IMR-90 (cell line): ENCODE measurements around the gene DDX54. TPM values are rescaled to one million over a fixed set of nuclear protein-coding genes. Genes with fewer than 3 reads are reported as not detected.

Experiments
- ATAC-seq: fragments of 200-7000 bp; cut with Tn5 transposase; 2 replicates; pipeline ENCODE4 v1.9.1; 2020; ENCODE audit warnings: low read depth, mild to moderate bottlenecking, moderate library complexity
- BruUV-seq: library from RNA; stranded (reverse); fragments of 400-500 nt; replicated peaks from 2 replicates; lab custom pipeline; 2021; lab: Mats Ljungman, UMichigan
- CTCF ChIA-PET: fragments of 300-600 bp; formaldehyde crosslinking; extraction: SDS; loops from one replicate; lab custom pipeline; 2021; ENCODE audit warnings: antibody characterized with exemption; lab: Yijun Ruan, JAX
- POLR2A ChIA-PET: fragments of 300-600 bp; sonication (Branson Sonifier 250); formaldehyde crosslinking; loops from one replicate; lab custom pipeline; 2022; ENCODE audit warnings: antibody characterized with exemption; ENCODE audit not compliant: unreplicated experiment; lab: Charles Lee
- DNase-seq: peaks from one replicate; pipeline ENCODE4 v3.0.0; 2013
- H2AFZ ChIP-seq: replicated peaks from 2 replicates; pipeline ENCODE3; 2013; ENCODE audit warnings: low read length, mild to moderate bottlenecking; ENCODE audit not compliant: poor library complexity
- H2AK5ac ChIP-seq: 2 replicates; pipeline ENCODE4 v1.6.1; 2013; ENCODE audit warnings: low read depth, low read length, inconsistent platforms
- H2AK9ac ChIP-seq: replicated peaks from 2 replicates; pipeline ENCODE3; 2013; ENCODE audit warnings: mild to moderate bottlenecking, low read depth, low read length, moderate library complexity; ENCODE audit not compliant: poor library complexity
- H2BK120ac ChIP-seq: 2 replicates; pipeline ENCODE4 v1.6.1; 2013; ENCODE audit warnings: low read depth, low read length, inconsistent platforms
- H2BK15ac ChIP-seq: 3 replicates; pipeline ENCODE4 v1.6.1; 2013; ENCODE audit warnings: low read depth, low read length, inconsistent platforms
- H2BK20ac ChIP-seq: 2 replicates; pipeline ENCODE4 v1.6.1; 2013; ENCODE audit warnings: low read depth, mild to moderate bottlenecking, inconsistent platforms, low read length, moderate library complexity
- H2BK5ac ChIP-seq: 2 replicates; pipeline ENCODE4 v1.6.1; 2013; ENCODE audit warnings: mild to moderate bottlenecking, low read depth, low read length, inconsistent platforms; ENCODE audit not compliant: poor library complexity, severe bottlenecking
- H3K14ac ChIP-seq: replicated peaks from 2 replicates; pipeline ENCODE4 v1.6.1; 2013; ENCODE audit warnings: low read depth, low read length, inconsistent platforms
- H3K18ac ChIP-seq: 2 replicates; pipeline ENCODE4 v1.6.1; 2013; ENCODE audit warnings: low read depth, low read length, control low read depth
- H3K23ac ChIP-seq: 2 replicates; pipeline ENCODE4 v1.6.1; 2013; ENCODE audit warnings: low read depth, low read length, inconsistent platforms
- H3K27ac ChIP-seq: 2 replicates; pipeline ENCODE4 v1.5.1; 2013; ENCODE audit warnings: mild to moderate bottlenecking, control low read depth, low read length; ENCODE audit not compliant: insufficient read depth
- H3K27me3 ChIP-seq: 2 replicates; pipeline ENCODE4 v1.6.1; 2013; ENCODE audit warnings: low read length; ENCODE audit not compliant: control insufficient read depth, insufficient read depth
- H3K36me3 ChIP-seq: 2 replicates; pipeline ENCODE4 v1.6.1; 2013; ENCODE audit warnings: low read length, mixed read lengths; ENCODE audit not compliant: control insufficient read depth, insufficient read depth
- H3K4ac ChIP-seq: 2 replicates; pipeline ENCODE4 v1.6.1; 2013; ENCODE audit warnings: low read depth, low read length, inconsistent platforms
- H3K4me1 ChIP-seq: 2 replicates; pipeline ENCODE4 v1.6.1; 2013; ENCODE audit warnings: low read length, mixed read lengths; ENCODE audit not compliant: control insufficient read depth, insufficient read depth
- H3K4me2 ChIP-seq: 2 replicates; pipeline ENCODE4 v1.6.1; 2013; ENCODE audit warnings: low read depth, mild to moderate bottlenecking, control low read depth, low read length, moderate library complexity
- H3K4me3 ChIP-seq: 2 replicates; pipeline ENCODE4 v1.5.1; 2013; ENCODE audit warnings: low read depth, mild to moderate bottlenecking, control low read depth, low read length, moderate library complexity; ENCODE audit not compliant: insufficient read depth
- H3K56ac ChIP-seq: 2 replicates; pipeline ENCODE4 v1.6.1; 2013; ENCODE audit warnings: low read length, inconsistent platforms; ENCODE audit not compliant: insufficient read depth; ENCODE audit errors: extremely low read depth
- H3K79me1 ChIP-seq, 2 experiments: 2 replicates each; pipeline ENCODE4 v1.6.1; 2013; ENCODE audit warnings: low read length in 2 of 2, inconsistent platforms in 1 of 2, low read depth in 1 of 2
- H3K9ac ChIP-seq: 2 replicates; pipeline ENCODE4 v1.6.1; 2013; ENCODE audit warnings: low read depth, low read length, control low read depth
- H3K9me1 ChIP-seq: 2 replicates; pipeline ENCODE4 v1.6.1; 2013; ENCODE audit warnings: low read length, inconsistent platforms; ENCODE audit not compliant: insufficient read depth
- H3K9me3 ChIP-seq: 2 replicates; pipeline ENCODE4 v1.6.1; 2013; ENCODE audit warnings: low read length; ENCODE audit not compliant: control insufficient read depth, insufficient read depth
- H4K20me1 ChIP-seq: 2 replicates; pipeline ENCODE4 v1.6.1; 2013; ENCODE audit warnings: low read length, inconsistent platforms; ENCODE audit not compliant: insufficient read depth
- H4K5ac ChIP-seq: 2 replicates; pipeline ENCODE4 v1.6.1; 2013; ENCODE audit warnings: mild to moderate bottlenecking, low read depth, low read length, control low read depth
- H4K8ac ChIP-seq, 2 experiments: 2 replicates each; pipeline ENCODE4 v1.6.1; 2013; ENCODE audit warnings: low read depth in 2 of 2, low read length in 2 of 2, control low read depth in 1 of 2, inconsistent platforms in 1 of 2
- H4K91ac ChIP-seq: 2 replicates; pipeline ENCODE4 v1.6.1; 2013; ENCODE audit warnings: low read depth, low read length, inconsistent platforms; ENCODE audit not compliant: insufficient read depth
- BHLHE40 ChIP-seq: fragments of 150-350 bp; IDR thresholded peaks from 2 replicates; pipeline ENCODE4 v1.6.1; 2016; ENCODE audit warnings: mild to moderate bottlenecking, low read depth, low read length
- CTCF ChIP-seq: conservative IDR thresholded peaks from 2 replicates; pipeline ENCODE4 v1.5.1; 2012; ENCODE audit warnings: mild to moderate bottlenecking, low read depth, low read length, improper control_type of control experiment
- MAFK ChIP-seq: IDR thresholded peaks from 2 replicates; pipeline ENCODE4 v1.6.1; 2012; ENCODE audit warnings: low read depth, low read length, improper control_type of control experiment
- MAZ ChIP-seq: IDR thresholded peaks from 2 replicates; pipeline ENCODE4 v1.6.1; 2012; ENCODE audit warnings: low read depth, mild to moderate bottlenecking, low read length, improper control_type of control experiment, moderate library complexity, borderline replicate concordance
- NFE2L2 ChIP-seq: fragments of 150-350 bp; IDR thresholded peaks from 2 replicates; pipeline ENCODE4 v1.6.1; 2016; ENCODE audit warnings: low read depth, mild to moderate bottlenecking, low read length
- RAD21 ChIP-seq: IDR thresholded peaks from 2 replicates; pipeline ENCODE4 v1.6.1; 2012; ENCODE audit warnings: low read length, improper control_type of control experiment
- SMC3 ChIP-seq: fragments of 150-350 bp; IDR thresholded peaks from 2 replicates; pipeline ENCODE4 v1.6.1; 2016; ENCODE audit warnings: low read depth, mild to moderate bottlenecking, antibody characterized with exemption, low read length, moderate library complexity
- WGBS, 2 experiments: methylation state at CpG; one replicate each; pipeline versions ENCODE4 v1.1.5 to v1.1.7; 2013; ENCODE audit warnings: missing lambda C conversion rate in 2 of 2; ENCODE audit not compliant: insufficient read length in 1 of 2; ENCODE audit errors: extremely low coverage in 2 of 2; 5-methylcytosine and 5-hydroxymethylcytosine counted together
- dilution Hi-C: fragments of 300-500 bp; cut with HindIII; formaldehyde crosslinking; loops from one replicate; pipeline ENCODE4 v1.14.3; 2018; ENCODE audit warnings: low sequenced_read_pairs; ENCODE audit not compliant: unreplicated experiment
- in situ Hi-C: fragments of 300-500 bp; cut with MboI; formaldehyde crosslinking; loops from 3 replicates; pipeline ENCODE4 v1.14.3; 2019; ENCODE audit warnings: low sequenced_read_pairs, inconsistent platforms, mixed read lengths
- intact Hi-C: fragments of 100-400 bp; cut with micrococcal nuclease; formaldehyde crosslinking; loops from 2 replicates; pipeline ENCODE4 v1.10.0; 2022
- polyA plus RNA-seq, 3 experiments: library from polyadenylated mRNA; depleted of rRNA; stranded (reverse); fragments of >200 nt; gene quantifications; 2 replicates each; pipeline ENCODE4 v1.2.3, GENCODE V29; 2012; ENCODE audit warnings: low replicate concordance in 1 of 3
- total RNA-seq: library from RNA; depleted of rRNA; stranded (reverse); fragments of >200 nt; gene quantifications from 2 replicates; pipeline ENCODE4 v1.2.3, GENCODE V29; 2012

DDX54 gene
- total and polyA plus RNA-seq, 2 of the 4 experiments (the other 2 are of a cell fraction): 23.8 to 47.5 TPM

GRCh38 chr12:113189361-113189760, 4.1 kb upstream of the DDX54 start:
- no peak overlapping the region for H3K9ac ChIP-seq
- BruUV-seq: no TSS peak
- no peak for TF ChIP-seq MAZ
- TF ChIP-seq NFE2L2: no peak
- TF ChIP-seq SMC3: no peak
- no peak for TF ChIP-seq RAD21
- no peak for TF ChIP-seq CTCF
- TF ChIP-seq MAFK: no peak
- TF ChIP-seq BHLHE40: no peak
- no peak overlapping the region for H3K4me2 ChIP-seq
- H3K23ac ChIP-seq: peak overlapping the region; percentile 28; the same call in 1 of the 2 replicates
- dilution Hi-C loops (no loop called here), intact Hi-C loops (no loop called here), in situ Hi-C loops (loop anchor here (25.0 kb wide), 1 partner anchor 1223 kb away; the partner anchor contains the start of gene TBX5)
- no peak for DNase-seq
- ChIA-PET POLR2A (no interaction called here), CTCF (no interaction called here)
- WGBS, 2 experiments: no CpG with 5 or more reads among the region's 2 CpGs
- no peak for ATAC-seq
- no peaks in the 10 kb centered on the region for H3K9me3 ChIP-seq
- H3K27ac ChIP-seq: no peak overlapping the region
- no peaks in the 10 kb centered on the region for H3K27me3 ChIP-seq
- no peak overlapping the region for H2AK5ac ChIP-seq
- H3K4me1 ChIP-seq: peaks cover 7% of the 10 kb centered on the region
- H3K4ac ChIP-seq: no peak overlapping the region
- H2BK5ac ChIP-seq: no peak overlapping the region
- H2AFZ ChIP-seq: no peak overlapping the region
- no peak overlapping the region for H2BK20ac ChIP-seq
- H2BK120ac ChIP-seq: no peak overlapping the region
- H3K14ac ChIP-seq: no peak overlapping the region
- H4K8ac ChIP-seq: no peak overlapping the region
- H3K79me1 ChIP-seq: peaks cover 25 to 41% of the 10 kb centered on the region in 2 experiments
- H2BK15ac ChIP-seq: no peak overlapping the region
- no peak overlapping the region for H4K5ac ChIP-seq
- no peaks in the 10 kb centered on the region; the same call in 1 of the 2 replicates for H4K20me1 ChIP-seq
- no peak overlapping the region for H4K91ac ChIP-seq
- no peak overlapping the region for H3K18ac ChIP-seq
- H2AK9ac ChIP-seq: no peak overlapping the region
- no peak overlapping the region for H3K4me3 ChIP-seq
- H3K9me1 ChIP-seq: peaks cover 5% of the 10 kb centered on the region; the same call in 1 of the 2 replicates
- peaks cover 13% of the 10 kb centered on the region for H3K36me3 ChIP-seq
- no peak overlapping the region for H3K56ac ChIP-seq
